HepG2 (cell line): ENCODE results near the gene KLHDC8B. TPM values are rescaled to one million over a fixed set of nuclear protein-coding genes. Genes with fewer than 3 reads are reported as not detected.
A peak's percentile ranks its signal among the peaks of the same experiment; 100 is the strongest.

Experiments
- KLF9 ChIP-seq: IDR thresholded peaks from 2 replicates; pipeline ENCODE4 v1.6.1; 2016; ENCODE audit warnings: low read depth
- NPAS2 ChIP-seq: sonication (generic); formaldehyde crosslinking; IDR thresholded peaks from 2 replicates; pipeline ENCODE4 v1.8.0; 2022; ENCODE audit warnings: mild to moderate bottlenecking, missing genetic modification reagents, borderline replicate concordance
- PLRG1 ChIP-seq: fragments of 450-650 bp; conservative IDR thresholded peaks from 2 replicates; pipeline ENCODE4 v1.6.1; 2016
- polyA plus RNA-seq, 8 experiments: library from polyadenylated mRNA; depleted of rRNA in 3 of 8; stranded (reverse) in 7 of 8; unstranded in 1 of 8; fragments of >200 nt; fragmentation: Illumina TruSeq in 4 of 8; extraction: Trizol in 4 of 8; gene quantifications; 2 replicates each; pipeline versions ENCODE4 v1.2.1 to v1.2.3, GENCODE V29; 2011 to 2016; ENCODE audit warnings: low read depth in 4 of 8, missing spikeins in 1 of 8, mixed read lengths in 1 of 8; ENCODE audit not compliant: insufficient read depth in 1 of 8
- total RNA-seq, 5 experiments: library from RNA; depleted of rRNA; stranded (reverse); fragments of >200 nt; fragmentation: Illumina TruSeq; extraction: Trizol; gene quantifications; 2 replicates each; pipeline ENCODE4 v1.2.3, GENCODE V29; 2016; ENCODE audit warnings: low read depth in 1 of 5
- TF ChIP-seq, protein P1 (sequence below): sonication (generic); formaldehyde crosslinking; IDR thresholded peaks from 2 replicates; pipeline ENCODE4 v1.4.0; 2020; ENCODE audit warnings: mild to moderate bottlenecking, missing genetic modification reagents
- TF ChIP-seq, protein P2 (sequence below): sonication (generic); formaldehyde crosslinking; IDR thresholded peaks from 2 replicates; pipeline ENCODE4 v1.4.0; 2020; ENCODE audit warnings: missing genetic modification reagents, borderline replicate concordance
- TF ChIP-seq, protein P3 (sequence below): sonication (generic); formaldehyde crosslinking; conservative IDR thresholded peaks from 2 replicates; pipeline ENCODE4 v1.4.0; 2020; ENCODE audit warnings: missing genetic modification reagents
- TF ChIP-seq, protein P4 (sequence below): IDR thresholded peaks from 2 replicates; pipeline ENCODE4 v1.6.1; 2012; ENCODE audit warnings: low read length, improper control_type of control experiment
- TF ChIP-seq, protein P5 (sequence below): sonication (generic); formaldehyde crosslinking; IDR thresholded peaks from 2 replicates; pipeline ENCODE4 v1.5.1; 2020; ENCODE audit warnings: missing genetic modification reagents, mild to moderate bottlenecking, borderline replicate concordance
- TF ChIP-seq, protein P6 (sequence below): sonication (generic); formaldehyde crosslinking; IDR thresholded peaks from 2 replicates; pipeline ENCODE4 v1.5.1; 2020; ENCODE audit warnings: mild to moderate bottlenecking, moderate library complexity, missing genetic modification reagents

Gene KLHDC8B
- total and polyA plus RNA-seq, 2 of the 13 experiments (the other 11 are each of a cell fraction or from before 2014, with no cell fraction given): 17.2 to 17.8 TPM

DNA sequence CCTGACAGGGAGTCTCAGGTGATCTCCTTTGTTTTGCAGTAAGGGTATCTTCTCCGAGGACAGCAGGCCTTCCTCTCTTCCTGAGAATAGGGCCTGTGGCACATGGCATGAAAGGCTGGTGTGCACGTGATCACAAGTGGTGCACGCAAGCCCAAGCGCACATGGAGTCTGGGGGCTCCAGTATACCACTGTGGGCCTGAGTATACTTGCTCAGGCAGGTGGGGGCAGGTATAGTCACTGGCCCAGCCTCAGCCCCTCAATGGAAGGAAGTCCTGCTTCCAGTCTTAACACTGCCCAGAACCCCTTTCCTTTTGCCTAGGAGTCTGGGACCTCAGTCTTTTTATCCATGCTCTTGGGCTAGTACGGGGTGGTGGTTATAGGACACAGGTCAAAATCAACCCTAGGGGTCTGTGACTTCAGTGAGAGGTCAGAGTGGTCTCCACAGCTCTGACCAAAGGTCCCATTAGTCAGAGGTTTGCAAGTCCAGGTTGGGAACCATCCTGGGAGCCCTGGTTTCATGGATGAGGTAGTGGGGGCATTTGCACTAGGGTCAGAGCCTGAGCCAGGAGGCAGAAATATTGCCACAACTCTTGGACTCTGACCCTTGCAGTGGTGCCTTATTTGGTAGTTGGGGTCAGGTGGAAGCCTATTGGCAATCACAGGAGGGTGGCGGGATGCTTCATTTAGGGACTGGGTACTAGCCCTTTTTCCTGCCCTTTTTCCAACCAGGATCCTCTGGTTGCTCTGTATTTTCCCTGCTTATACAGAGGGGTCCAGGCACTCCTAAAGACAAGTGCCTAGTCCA lies 4.4 kb upstream of the KLHDC8B start (continued):
- no peak for TF ChIP-seq PLRG1
- TF ChIP-seq, protein P1, sequence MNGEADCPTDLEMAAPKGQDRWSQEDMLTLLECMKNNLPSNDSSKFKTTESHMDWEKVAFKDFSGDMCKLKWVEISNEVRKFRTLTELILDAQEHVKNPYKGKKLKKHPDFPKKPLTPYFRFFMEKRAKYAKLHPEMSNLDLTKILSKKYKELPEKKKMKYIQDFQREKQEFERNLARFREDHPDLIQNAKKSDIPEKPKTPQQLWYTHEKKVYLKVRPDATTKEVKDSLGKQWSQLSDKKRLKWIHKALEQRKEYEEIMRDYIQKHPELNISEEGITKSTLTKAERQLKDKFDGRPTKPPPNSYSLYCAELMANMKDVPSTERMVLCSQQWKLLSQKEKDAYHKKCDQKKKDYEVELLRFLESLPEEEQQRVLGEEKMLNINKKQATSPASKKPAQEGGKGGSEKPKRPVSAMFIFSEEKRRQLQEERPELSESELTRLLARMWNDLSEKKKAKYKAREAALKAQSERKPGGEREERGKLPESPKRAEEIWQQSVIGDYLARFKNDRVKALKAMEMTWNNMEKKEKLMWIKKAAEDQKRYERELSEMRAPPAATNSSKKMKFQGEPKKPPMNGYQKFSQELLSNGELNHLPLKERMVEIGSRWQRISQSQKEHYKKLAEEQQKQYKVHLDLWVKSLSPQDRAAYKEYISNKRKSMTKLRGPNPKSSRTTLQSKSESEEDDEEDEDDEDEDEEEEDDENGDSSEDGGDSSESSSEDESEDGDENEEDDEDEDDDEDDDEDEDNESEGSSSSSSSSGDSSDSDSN (CRISPR knock-in tag): peak; percentile 17; the same call in 1 of the 2 replicates
- TF ChIP-seq, protein P2, sequence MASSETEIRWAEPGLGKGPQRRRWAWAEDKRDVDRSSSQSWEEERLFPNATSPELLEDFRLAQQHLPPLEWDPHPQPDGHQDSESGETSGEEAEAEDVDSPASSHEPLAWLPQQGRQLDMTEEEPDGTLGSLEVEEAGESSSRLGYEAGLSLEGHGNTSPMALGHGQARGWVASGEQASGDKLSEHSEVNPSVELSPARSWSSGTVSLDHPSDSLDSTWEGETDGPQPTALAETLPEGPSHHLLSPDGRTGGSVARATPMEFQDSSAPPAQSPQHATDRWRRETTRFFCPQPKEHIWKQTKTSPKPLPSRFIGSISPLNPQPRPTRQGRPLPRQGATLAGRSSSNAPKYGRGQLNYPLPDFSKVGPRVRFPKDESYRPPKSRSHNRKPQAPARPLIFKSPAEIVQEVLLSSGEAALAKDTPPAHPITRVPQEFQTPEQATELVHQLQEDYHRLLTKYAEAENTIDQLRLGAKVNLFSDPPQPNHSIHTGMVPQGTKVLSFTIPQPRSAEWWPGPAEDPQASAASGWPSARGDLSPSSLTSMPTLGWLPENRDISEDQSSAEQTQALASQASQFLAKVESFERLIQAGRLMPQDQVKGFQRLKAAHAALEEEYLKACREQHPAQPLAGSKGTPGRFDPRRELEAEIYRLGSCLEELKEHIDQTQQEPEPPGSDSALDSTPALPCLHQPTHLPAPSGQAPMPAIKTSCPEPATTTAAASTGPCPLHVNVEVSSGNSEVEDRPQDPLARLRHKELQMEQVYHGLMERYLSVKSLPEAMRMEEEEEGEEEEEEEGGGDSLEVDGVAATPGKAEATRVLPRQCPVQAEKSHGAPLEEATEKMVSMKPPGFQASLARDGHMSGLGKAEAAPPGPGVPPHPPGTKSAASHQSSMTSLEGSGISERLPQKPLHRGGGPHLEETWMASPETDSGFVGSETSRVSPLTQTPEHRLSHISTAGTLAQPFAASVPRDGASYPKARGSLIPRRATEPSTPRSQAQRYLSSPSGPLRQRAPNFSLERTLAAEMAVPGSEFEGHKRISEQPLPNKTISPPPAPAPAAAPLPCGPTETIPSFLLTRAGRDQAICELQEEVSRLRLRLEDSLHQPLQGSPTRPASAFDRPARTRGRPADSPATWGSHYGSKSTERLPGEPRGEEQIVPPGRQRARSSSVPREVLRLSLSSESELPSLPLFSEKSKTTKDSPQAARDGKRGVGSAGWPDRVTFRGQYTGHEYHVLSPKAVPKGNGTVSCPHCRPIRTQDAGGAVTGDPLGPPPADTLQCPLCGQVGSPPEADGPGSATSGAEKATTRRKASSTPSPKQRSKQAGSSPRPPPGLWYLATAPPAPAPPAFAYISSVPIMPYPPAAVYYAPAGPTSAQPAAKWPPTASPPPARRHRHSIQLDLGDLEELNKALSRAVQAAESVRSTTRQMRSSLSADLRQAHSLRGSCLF (CRISPR knock-in tag): no peak
- TF ChIP-seq, protein P3, sequence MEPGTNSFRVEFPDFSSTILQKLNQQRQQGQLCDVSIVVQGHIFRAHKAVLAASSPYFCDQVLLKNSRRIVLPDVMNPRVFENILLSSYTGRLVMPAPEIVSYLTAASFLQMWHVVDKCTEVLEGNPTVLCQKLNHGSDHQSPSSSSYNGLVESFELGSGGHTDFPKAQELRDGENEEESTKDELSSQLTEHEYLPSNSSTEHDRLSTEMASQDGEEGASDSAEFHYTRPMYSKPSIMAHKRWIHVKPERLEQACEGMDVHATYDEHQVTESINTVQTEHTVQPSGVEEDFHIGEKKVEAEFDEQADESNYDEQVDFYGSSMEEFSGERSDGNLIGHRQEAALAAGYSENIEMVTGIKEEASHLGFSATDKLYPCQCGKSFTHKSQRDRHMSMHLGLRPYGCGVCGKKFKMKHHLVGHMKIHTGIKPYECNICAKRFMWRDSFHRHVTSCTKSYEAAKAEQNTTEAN: no peak
- TF ChIP-seq, protein P4, sequence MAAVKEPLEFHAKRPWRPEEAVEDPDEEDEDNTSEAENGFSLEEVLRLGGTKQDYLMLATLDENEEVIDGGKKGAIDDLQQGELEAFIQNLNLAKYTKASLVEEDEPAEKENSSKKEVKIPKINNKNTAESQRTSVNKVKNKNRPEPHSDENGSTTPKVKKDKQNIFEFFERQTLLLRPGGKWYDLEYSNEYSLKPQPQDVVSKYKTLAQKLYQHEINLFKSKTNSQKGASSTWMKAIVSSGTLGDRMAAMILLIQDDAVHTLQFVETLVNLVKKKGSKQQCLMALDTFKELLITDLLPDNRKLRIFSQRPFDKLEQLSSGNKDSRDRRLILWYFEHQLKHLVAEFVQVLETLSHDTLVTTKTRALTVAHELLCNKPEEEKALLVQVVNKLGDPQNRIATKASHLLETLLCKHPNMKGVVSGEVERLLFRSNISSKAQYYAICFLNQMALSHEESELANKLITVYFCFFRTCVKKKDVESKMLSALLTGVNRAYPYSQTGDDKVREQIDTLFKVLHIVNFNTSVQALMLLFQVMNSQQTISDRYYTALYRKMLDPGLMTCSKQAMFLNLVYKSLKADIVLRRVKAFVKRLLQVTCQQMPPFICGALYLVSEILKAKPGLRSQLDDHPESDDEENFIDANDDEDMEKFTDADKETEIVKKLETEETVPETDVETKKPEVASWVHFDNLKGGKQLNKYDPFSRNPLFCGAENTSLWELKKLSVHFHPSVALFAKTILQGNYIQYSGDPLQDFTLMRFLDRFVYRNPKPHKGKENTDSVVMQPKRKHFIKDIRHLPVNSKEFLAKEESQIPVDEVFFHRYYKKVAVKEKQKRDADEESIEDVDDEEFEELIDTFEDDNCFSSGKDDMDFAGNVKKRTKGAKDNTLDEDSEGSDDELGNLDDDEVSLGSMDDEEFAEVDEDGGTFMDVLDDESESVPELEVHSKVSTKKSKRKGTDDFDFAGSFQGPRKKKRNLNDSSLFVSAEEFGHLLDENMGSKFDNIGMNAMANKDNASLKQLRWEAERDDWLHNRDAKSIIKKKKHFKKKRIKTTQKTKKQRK: no peak
- TF ChIP-seq, protein P5, sequence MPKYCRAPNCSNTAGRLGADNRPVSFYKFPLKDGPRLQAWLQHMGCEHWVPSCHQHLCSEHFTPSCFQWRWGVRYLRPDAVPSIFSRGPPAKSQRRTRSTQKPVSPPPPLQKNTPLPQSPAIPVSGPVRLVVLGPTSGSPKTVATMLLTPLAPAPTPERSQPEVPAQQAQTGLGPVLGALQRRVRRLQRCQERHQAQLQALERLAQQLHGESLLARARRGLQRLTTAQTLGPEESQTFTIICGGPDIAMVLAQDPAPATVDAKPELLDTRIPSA (CRISPR knock-in tag): no peak
- no peak for TF ChIP-seq NPAS2 (CRISPR knock-in tag)
- TF ChIP-seq KLF9: no peak
- TF ChIP-seq, protein P6, sequence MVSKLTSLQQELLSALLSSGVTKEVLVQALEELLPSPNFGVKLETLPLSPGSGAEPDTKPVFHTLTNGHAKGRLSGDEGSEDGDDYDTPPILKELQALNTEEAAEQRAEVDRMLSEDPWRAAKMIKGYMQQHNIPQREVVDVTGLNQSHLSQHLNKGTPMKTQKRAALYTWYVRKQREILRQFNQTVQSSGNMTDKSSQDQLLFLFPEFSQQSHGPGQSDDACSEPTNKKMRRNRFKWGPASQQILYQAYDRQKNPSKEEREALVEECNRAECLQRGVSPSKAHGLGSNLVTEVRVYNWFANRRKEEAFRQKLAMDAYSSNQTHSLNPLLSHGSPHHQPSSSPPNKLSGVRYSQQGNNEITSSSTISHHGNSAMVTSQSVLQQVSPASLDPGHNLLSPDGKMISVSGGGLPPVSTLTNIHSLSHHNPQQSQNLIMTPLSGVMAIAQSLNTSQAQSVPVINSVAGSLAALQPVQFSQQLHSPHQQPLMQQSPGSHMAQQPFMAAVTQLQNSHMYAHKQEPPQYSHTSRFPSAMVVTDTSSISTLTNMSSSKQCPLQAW (CRISPR knock-in tag): no peak; the same call in 1 of the 2 replicates
